HepG2 (cell line): ENCODE data around the gene SMIM34.
"Not testable (repeated sequence)": the region's sequence is repeated elsewhere in the genome, so short reads cannot be mapped to it uniquely, and the experiment has no call there.

Source experiments
- CBFB ChIP-seq: sonication (generic); formaldehyde crosslinking; IDR thresholded peaks from 2 replicates; pipeline ENCODE4 v1.4.0; 2020; ENCODE audit warnings: missing genetic modification reagents
- ELF1 ChIP-seq: sonication (generic); formaldehyde crosslinking; IDR thresholded peaks from 2 replicates; pipeline ENCODE4 v1.4.0; 2020; ENCODE audit warnings: missing genetic modification reagents
- NFE2 ChIP-seq: sonication (generic); formaldehyde crosslinking; IDR thresholded peaks from 2 replicates; pipeline ENCODE4 v1.4.0; 2020; ENCODE audit warnings: missing genetic modification reagents
- RAD51 ChIP-seq: fragments of 450-650 bp; IDR thresholded peaks from 2 replicates; pipeline ENCODE4 v1.6.1; 2016; ENCODE audit warnings: borderline replicate concordance
- ZKSCAN1 ChIP-seq: fragments of 150-350 bp; IDR thresholded peaks from 2 replicates; pipeline ENCODE4 v1.6.1; 2014; ENCODE audit warnings: low read length
- ZNF274 ChIP-seq: sonication (generic); formaldehyde crosslinking; IDR thresholded peaks from 2 replicates; pipeline ENCODE4 v1.5.1; 2020; ENCODE audit warnings: mild to moderate bottlenecking, missing genetic modification reagents
- TF ChIP-seq, protein P1 (sequence below): sonication (generic); formaldehyde crosslinking; IDR thresholded peaks from 2 replicates; pipeline ENCODE4 v1.5.0; 2020; ENCODE audit warnings: mild to moderate bottlenecking, missing genetic modification reagents, moderate library complexity
- TF ChIP-seq, protein P2 (sequence below), 2 experiments: IDR thresholded peaks; 2 replicates each; pipeline ENCODE4 v1.6.1; 2011 to 2012; ENCODE audit warnings: low read length in 2 of 2, borderline replicate concordance in 1 of 2, low read depth in 1 of 2, mild to moderate bottlenecking in 1 of 2, moderate library complexity in 1 of 2
- TF ChIP-seq, protein P3 (sequence below): sonication (generic); formaldehyde crosslinking; IDR thresholded peaks from 2 replicates; pipeline ENCODE4 v1.5.0; 2020; ENCODE audit warnings: mild to moderate bottlenecking, missing genetic modification reagents, borderline replicate concordance
- TF ChIP-seq, protein P4 (sequence below): sonication (generic); formaldehyde crosslinking; IDR thresholded peaks from 2 replicates; pipeline ENCODE4 v1.4.0; 2020; ENCODE audit warnings: mild to moderate bottlenecking, missing genetic modification reagents

DNA sequence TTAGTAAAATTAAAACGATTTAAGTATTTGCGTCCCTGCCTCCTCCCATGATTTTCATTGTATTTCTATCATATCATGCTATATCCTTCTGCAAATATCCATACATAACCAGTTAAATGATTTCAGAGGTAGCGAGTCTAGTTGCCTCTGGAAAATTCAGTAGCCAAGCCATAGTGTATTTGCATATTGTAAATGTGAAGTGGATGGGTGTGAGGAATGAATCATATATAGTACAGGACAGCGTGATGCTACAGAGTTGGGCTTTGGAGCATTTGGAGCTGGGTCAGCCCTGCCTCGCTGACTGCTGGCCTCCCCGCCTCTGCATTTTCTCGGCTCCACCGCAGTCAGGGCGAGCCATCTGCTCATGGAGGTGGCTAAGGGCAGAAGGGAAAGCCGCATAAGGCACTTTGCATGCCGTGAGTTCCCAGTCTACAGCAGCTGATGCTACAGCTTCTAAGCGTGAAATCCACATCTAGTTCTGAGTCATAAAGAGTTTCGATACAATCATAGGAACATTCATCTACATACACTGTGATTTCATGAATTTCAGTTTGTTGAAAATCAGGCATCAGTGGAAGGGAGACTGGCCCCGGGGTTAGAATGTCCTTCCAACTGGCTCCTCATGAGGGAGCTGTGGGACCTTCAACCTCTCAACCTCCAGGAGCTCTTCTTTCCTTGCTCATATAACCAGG is 39.9 kb downstream of the SMIM34 start:
- TF ChIP-seq, protein P1, sequence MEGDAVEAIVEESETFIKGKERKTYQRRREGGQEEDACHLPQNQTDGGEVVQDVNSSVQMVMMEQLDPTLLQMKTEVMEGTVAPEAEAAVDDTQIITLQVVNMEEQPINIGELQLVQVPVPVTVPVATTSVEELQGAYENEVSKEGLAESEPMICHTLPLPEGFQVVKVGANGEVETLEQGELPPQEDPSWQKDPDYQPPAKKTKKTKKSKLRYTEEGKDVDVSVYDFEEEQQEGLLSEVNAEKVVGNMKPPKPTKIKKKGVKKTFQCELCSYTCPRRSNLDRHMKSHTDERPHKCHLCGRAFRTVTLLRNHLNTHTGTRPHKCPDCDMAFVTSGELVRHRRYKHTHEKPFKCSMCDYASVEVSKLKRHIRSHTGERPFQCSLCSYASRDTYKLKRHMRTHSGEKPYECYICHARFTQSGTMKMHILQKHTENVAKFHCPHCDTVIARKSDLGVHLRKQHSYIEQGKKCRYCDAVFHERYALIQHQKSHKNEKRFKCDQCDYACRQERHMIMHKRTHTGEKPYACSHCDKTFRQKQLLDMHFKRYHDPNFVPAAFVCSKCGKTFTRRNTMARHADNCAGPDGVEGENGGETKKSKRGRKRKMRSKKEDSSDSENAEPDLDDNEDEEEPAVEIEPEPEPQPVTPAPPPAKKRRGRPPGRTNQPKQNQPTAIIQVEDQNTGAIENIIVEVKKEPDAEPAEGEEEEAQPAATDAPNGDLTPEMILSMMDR (CRISPR knock-in tag): not testable (repeated sequence)
- TF ChIP-seq NFE2 (CRISPR knock-in tag); ZNF274; ZKSCAN1; CBFB; RAD51; ELF1: not testable (repeated sequence)
- TF ChIP-seq, protein P2, sequence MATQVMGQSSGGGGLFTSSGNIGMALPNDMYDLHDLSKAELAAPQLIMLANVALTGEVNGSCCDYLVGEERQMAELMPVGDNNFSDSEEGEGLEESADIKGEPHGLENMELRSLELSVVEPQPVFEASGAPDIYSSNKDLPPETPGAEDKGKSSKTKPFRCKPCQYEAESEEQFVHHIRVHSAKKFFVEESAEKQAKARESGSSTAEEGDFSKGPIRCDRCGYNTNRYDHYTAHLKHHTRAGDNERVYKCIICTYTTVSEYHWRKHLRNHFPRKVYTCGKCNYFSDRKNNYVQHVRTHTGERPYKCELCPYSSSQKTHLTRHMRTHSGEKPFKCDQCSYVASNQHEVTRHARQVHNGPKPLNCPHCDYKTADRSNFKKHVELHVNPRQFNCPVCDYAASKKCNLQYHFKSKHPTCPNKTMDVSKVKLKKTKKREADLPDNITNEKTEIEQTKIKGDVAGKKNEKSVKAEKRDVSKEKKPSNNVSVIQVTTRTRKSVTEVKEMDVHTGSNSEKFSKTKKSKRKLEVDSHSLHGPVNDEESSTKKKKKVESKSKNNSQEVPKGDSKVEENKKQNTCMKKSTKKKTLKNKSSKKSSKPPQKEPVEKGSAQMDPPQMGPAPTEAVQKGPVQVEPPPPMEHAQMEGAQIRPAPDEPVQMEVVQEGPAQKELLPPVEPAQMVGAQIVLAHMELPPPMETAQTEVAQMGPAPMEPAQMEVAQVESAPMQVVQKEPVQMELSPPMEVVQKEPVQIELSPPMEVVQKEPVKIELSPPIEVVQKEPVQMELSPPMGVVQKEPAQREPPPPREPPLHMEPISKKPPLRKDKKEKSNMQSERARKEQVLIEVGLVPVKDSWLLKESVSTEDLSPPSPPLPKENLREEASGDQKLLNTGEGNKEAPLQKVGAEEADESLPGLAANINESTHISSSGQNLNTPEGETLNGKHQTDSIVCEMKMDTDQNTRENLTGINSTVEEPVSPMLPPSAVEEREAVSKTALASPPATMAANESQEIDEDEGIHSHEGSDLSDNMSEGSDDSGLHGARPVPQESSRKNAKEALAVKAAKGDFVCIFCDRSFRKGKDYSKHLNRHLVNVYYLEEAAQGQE (IDR thresholded peaks at IDR 0.05; ENCODE audit: borderline replicate concordance in 1 of 2, low read depth in 1 of 2, low read length in 2 of 2): not testable (repeated sequence)
- TF ChIP-seq, protein P3, sequence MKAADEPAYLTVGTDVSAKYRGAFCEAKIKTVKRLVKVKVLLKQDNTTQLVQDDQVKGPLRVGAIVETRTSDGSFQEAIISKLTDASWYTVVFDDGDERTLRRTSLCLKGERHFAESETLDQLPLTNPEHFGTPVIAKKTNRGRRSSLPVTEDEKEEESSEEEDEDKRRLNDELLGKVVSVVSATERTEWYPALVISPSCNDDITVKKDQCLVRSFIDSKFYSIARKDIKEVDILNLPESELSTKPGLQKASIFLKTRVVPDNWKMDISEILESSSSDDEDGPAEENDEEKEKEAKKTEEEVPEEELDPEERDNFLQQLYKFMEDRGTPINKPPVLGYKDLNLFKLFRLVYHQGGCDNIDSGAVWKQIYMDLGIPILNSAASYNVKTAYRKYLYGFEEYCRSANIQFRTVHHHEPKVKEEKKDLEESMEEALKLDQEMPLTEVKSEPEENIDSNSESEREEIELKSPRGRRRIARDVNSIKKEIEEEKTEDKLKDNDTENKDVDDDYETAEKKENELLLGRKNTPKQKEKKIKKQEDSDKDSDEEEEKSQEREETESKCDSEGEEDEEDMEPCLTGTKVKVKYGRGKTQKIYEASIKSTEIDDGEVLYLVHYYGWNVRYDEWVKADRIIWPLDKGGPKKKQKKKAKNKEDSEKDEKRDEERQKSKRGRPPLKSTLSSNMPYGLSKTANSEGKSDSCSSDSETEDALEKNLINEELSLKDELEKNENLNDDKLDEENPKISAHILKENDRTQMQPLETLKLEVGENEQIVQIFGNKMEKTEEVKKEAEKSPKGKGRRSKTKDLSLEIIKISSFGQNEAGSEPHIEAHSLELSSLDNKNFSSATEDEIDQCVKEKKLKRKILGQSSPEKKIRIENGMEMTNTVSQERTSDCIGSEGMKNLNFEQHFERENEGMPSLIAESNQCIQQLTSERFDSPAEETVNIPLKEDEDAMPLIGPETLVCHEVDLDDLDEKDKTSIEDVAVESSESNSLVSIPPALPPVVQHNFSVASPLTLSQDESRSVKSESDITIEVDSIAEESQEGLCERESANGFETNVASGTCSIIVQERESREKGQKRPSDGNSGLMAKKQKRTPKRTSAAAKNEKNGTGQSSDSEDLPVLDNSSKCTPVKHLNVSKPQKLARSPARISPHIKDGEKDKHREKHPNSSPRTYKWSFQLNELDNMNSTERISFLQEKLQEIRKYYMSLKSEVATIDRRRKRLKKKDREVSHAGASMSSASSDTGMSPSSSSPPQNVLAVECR: not testable (repeated sequence)
- TF ChIP-seq, protein P4, sequence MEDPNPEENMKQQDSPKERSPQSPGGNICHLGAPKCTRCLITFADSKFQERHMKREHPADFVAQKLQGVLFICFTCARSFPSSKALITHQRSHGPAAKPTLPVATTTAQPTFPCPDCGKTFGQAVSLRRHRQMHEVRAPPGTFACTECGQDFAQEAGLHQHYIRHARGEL (CRISPR knock-in tag): not testable (repeated sequence)
